Tibial nerve (tissue), 4 donors: ENCODE results near the gene BRAT1. TPM values are rescaled to one million over a fixed set of nuclear protein-coding genes. Genes with fewer than 3 reads are reported as not detected.

Experiments
- DNase-seq, 2 donors: peaks; one replicate each; pipeline ENCODE4 v3.0.0-alpha.2; 2019; ENCODE audit warnings: low spot score in 2 of 2
- H3K27ac ChIP-seq, 4 donors: fragments of 200-600 bp; sonication (generic) in 3 of 4; one replicate each; pipeline ENCODE4 v1.5.1; 2017 to 2019; ENCODE audit warnings: mild to moderate bottlenecking in 1 of 4
- H3K27me3 ChIP-seq, 2 donors: fragments of 200-600 bp; sonication (generic) in 1 of 2; one replicate each; pipeline versions ENCODE4 v1.5.1 to v1.6.0; 2017 to 2019
- H3K36me3 ChIP-seq, 3 donors: fragments of 200-600 bp; sonication (generic); one replicate each; pipeline ENCODE4 v1.5.1; 2018 to 2019
- H3K4me1 ChIP-seq, 4 donors: fragments of 200-600 bp; sonication (generic) in 3 of 4; one replicate each; pipeline ENCODE4 v1.5.1; 2017 to 2019
- H3K4me3 ChIP-seq, 4 donors: fragments of 200-600 bp; sonication (generic) in 3 of 4; one replicate each; pipeline ENCODE4 v1.5.1; 2017 to 2019; ENCODE audit warnings: mild to moderate bottlenecking in 1 of 4, moderate library complexity in 1 of 4
- H3K9me3 ChIP-seq, 4 donors: fragments of 200-600 bp; sonication (generic) in 3 of 4; one replicate each; pipeline ENCODE4 v1.5.1; 2017 to 2019
- CTCF ChIP-seq, 5 experiments: fragments of 200-600 bp in 3 of 5; fragments of 450-650 bp in 2 of 5; sonication (generic) in 3 of 5; IDR thresholded peaks; one replicate each; pipeline ENCODE4 v1.5.1; 2016 to 2019; ENCODE audit warnings: antibody characterized with exemption in 5 of 5, mild to moderate bottlenecking in 3 of 5, moderate library complexity in 2 of 5
- EP300 ChIP-seq, 2 donors: sonication (generic); formaldehyde crosslinking; IDR thresholded peaks; one replicate each; pipeline ENCODE4 v1.6.1; 2017; ENCODE audit warnings: antibody characterized with exemption in 2 of 2, mild to moderate bottlenecking in 1 of 2
- POLR2A ChIP-seq, 2 donors: fragments of 450-650 bp; IDR thresholded peaks; one replicate each; pipeline ENCODE4 v1.6.1; 2017; ENCODE audit warnings: antibody characterized with exemption in 2 of 2, mild to moderate bottlenecking in 2 of 2, moderate library complexity in 2 of 2
- WGBS, 2 donors: methylation state at CpG; one replicate each; pipeline ENCODE4 v1.1.5; 2018; 5-methylcytosine and 5-hydroxymethylcytosine counted together
- total RNA-seq, 4 donors: library from RNA; depleted of rRNA; stranded (reverse); fragments of >200 nt; gene quantifications; one replicate each; pipeline ENCODE4 v1.1.0, GENCODE V29; 2016

BRAT1 gene
- total RNA-seq, 4 donors from 2014 or later = 38.0 to 72.9 (median 52.0) TPM

- no peaks in the 10 kb centered on the region for H3K27me3 ChIP-seq
- TF ChIP-seq EP300 (IDR thresholded peaks at IDR 0.05) (no peak), POLR2A (IDR thresholded peaks at IDR 0.05) (no peak), CTCF (IDR thresholded peaks at IDR 0.05) (no peak)
- no peak overlapping the region for H3K4me3 ChIP-seq
- no peaks in the 10 kb centered on the region for H3K9me3 ChIP-seq
- 82 to 92% methylated on average over 15 to 19 of the region's 21 CpGs for WGBS, 2 donors
- no peaks in the 10 kb centered on the region for H3K4me1 ChIP-seq
- H3K27ac ChIP-seq = no peak overlapping the region
- no peak for DNase-seq
- H3K36me3 ChIP-seq = peaks cover 0 to 63% (median 7%) of the 10 kb centered on the region in 3 donors
Measured at GRCh38 chr7:2575046-2575732, 19.9 kb upstream of the BRAT1 start.

GRCh38 chr7:2573761-2574160 is 18.4 kb upstream of the BRAT1 start:
- Histone ChIP-seq H3K4me3 (no peak overlapping the region), H3K27me3 (no peaks in the 10 kb centered on the region), H3K9me3 (no peaks in the 10 kb centered on the region), H3K36me3 (peaks cover 0 to 58% (median 7%) of the 10 kb centered on the region in 3 donors), H3K27ac (no peak overlapping the region), H3K4me1 (no peaks in the 10 kb centered on the region)
- TF ChIP-seq EP300 (IDR thresholded peaks at IDR 0.05) (no peak), POLR2A (IDR thresholded peaks at IDR 0.05) (no peak), CTCF (IDR thresholded peaks at IDR 0.05) (no peak)
- no peak for DNase-seq
- WGBS, 2 donors = 87 to 90% methylated on average over 9 of the region's 9 CpGs

GRCh38 chr7:2572101-2572842 is 16.9 kb upstream of the BRAT1 start:
- Histone ChIP-seq H3K36me3 (peaks cover 0 to 50% (median 7%) of the 10 kb centered on the region in 3 donors), H3K27ac (no peak overlapping the region), H3K4me3 (no peak overlapping the region), H3K27me3 (no peaks in the 10 kb centered on the region), H3K4me1 (peaks cover 0 to 11% (median 0%) of the 10 kb centered on the region in 4 donors), H3K9me3 (no peaks in the 10 kb centered on the region)
- no peak for DNase-seq
- WGBS, 2 donors = 82% methylated on average over 20 to 22 of the region's 22 CpGs
- TF ChIP-seq EP300 (IDR thresholded peaks at IDR 0.05) (no peak), CTCF (IDR thresholded peaks at IDR 0.05) (no peak), POLR2A (IDR thresholded peaks at IDR 0.05) (no peak)

GRCh38 chr7:2571409-2571808 is 16.1 kb upstream of the BRAT1 start:
- peaks cover 0 to 50% (median 7%) of the 10 kb centered on the region in 3 donors for H3K36me3 ChIP-seq
- 86% methylated on average over 15 of the region's 15 CpGs for WGBS, 2 donors
- no peak overlapping the region for H3K4me3 ChIP-seq
- TF ChIP-seq CTCF (IDR thresholded peaks at IDR 0.05) (no peak), POLR2A (IDR thresholded peaks at IDR 0.05) (no peak), EP300 (IDR thresholded peaks at IDR 0.05) (no peak)
- H3K27ac ChIP-seq = no peak overlapping the region
- DNase-seq = no peak
- H3K27me3 ChIP-seq = no peaks in the 10 kb centered on the region
- H3K4me1 ChIP-seq = peaks cover 0 to 19% (median 3%) of the 10 kb centered on the region in 4 donors
- no peaks in the 10 kb centered on the region for H3K9me3 ChIP-seq

GRCh38 chr7:2570021-2570420 is 14.7 kb upstream of the BRAT1 start:
- 82 to 83% methylated on average over 16 of the region's 16 CpGs for WGBS, 2 donors
- Histone ChIP-seq H3K4me1 (peaks cover 0 to 19% (median 3%) of the 10 kb centered on the region in 4 donors), H3K4me3 (no peak overlapping the region), H3K9me3 (no peaks in the 10 kb centered on the region), H3K27me3 (no peaks in the 10 kb centered on the region), H3K27ac (no peak overlapping the region), H3K36me3 (peaks cover 0 to 39% (median 7%) of the 10 kb centered on the region in 3 donors)
- TF ChIP-seq POLR2A (IDR thresholded peaks at IDR 0.05) = no peak
- TF ChIP-seq CTCF (IDR thresholded peaks at IDR 0.05) = no peak
- no peak for TF ChIP-seq EP300 (IDR thresholded peaks at IDR 0.05)
- no peak for DNase-seq
